ENCODE results near the gene TPRG1. TPM values are rescaled to one million over a fixed set of nuclear protein-coding genes. Genes with fewer than 3 reads are reported as not detected.
A peak's percentile ranks its signal among the peaks of the same experiment; 100 is the strongest.

TPRG1 gene
- total RNA-seq, 1 donor from 2014 or later: 0.94 TPM

DNA sequence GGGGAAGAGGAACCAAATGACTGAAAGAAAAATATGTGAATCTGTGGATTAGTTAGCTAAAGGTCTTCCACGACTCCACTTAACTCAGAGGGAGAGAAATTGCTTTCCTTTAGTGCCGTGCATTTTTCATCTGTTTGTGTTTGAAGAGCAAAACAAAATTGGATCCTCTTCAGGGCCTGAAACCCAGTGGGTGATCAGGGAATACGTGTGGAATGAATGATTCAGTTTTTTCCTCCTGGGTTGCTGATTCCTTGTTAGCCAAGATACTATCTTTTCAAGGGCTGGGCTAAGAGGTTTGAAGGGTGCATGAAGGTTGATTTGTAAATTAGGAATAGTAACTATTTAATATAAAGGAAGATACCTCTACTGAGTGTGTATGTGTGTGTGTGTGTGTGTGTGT, 61.0 kb downstream of the TPRG1 start:
- DNase-seq (ENCODE audit: low read depth): no peak

DNA sequence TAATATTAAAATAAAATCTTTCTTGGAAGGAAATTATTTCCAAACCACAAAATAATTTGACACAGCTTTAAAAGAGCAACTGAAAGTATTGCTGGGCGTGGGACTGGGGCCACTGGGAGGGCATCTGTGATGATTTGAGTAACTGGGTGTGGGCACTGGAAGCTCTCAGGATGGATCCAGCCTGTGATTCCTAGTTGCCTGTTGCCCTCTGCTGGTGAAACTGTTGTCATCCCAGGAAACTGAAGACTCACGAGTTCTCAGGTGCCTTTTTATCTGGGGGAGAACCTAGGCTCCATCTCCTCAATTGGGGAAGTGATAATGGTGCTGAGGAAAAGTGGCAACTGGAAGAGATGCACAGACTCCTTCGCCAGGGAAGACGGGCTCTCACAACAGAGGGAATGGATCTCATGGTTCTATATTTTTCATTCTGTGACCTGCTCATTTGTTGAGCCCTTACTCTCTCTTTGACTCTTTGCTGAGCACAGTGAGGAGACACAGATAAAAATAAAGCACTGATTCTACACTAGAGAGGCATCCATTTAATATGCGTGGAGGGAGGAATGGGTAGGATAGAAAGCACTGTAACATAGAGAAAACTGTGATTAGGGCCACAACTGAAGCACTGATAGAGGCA, 61.6 kb downstream of the TPRG1 start:
- peak; percentile 64 for DNase-seq (ENCODE audit: low read depth)

DNA sequence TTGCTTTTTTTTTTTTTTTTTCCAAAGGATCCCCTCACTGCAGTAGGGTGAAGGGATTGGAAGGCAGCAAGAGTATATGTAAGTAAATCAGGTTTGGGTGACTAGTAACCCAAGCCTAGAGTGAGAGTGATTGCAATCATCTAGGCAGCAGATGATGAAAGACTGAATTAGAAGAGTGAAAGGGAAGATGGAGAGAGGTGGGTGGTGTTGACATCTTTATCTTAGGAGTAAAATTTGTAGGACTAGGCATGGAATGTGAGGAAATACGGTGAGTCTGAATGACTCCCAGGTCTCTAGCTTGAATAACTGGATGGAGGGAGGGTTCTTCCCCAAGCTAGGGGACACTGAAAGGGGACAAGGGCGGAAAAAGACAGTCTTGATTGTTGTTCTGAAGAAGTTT, 63.4 kb downstream of the TPRG1 start:
- no peak for DNase-seq (ENCODE audit: low read depth)

DNA sequence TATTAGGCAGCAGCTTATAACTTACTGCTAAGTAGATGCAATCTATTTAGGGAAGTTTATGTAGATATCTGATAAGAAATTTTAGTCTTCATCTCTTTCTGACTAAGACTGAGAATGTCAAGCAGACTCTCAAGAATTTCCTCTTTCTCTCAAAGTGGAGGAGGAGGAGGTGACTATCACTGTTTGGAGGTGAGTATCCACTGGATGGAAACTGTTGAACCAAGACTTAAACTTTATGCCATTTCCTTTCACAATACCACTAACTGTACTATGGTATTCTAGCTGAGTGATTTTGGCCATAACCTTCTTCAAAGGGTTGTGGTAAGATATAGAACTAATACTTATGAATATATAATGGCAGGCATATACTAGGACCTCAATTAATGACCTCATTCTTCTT, 64.6 kb downstream of the TPRG1 start:
- peak; percentile 22 for DNase-seq (ENCODE audit: low read depth)

DNA sequence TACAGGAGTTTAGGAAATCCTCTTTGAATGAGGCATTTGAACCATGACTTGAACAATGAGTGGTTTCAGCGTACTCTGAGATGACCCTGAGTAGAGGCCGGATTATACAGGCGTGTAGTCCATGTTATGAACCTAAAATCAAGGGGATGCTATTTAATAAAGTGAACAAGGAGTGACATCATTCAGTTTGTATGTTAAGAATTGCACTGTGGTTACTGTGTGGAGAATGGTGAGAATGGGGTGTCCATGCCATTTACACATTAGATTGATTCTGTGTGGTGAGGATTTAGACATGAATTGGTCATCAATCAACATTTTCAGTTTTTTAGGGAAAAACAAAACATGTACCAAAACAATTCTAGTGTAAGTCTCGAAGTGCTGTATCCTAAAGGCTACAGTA, 65.8 kb downstream of the TPRG1 start:
- DNase-seq (ENCODE audit: low read depth): peak; percentile 44

DNA sequence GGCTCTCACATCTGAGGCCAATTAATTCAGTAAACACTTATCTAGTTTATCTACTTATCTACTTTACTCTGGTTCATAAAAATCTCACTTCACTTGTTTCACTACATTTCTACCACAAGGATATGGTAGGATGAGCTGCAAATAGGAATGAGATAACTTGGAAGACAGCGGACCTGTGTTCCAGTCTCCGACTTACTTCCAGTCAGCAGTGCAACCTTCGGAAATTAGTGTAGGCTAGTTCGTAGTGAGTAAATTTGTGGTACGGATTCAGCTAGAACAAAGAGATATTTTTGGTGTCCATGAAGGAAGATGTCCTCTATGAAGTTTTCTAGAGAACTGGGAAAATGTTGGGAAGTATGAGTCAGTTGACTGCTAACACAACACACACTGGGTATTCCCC, 66.3 kb downstream of the TPRG1 start:
- DNase-seq (ENCODE audit: low read depth): no peak

DNA sequence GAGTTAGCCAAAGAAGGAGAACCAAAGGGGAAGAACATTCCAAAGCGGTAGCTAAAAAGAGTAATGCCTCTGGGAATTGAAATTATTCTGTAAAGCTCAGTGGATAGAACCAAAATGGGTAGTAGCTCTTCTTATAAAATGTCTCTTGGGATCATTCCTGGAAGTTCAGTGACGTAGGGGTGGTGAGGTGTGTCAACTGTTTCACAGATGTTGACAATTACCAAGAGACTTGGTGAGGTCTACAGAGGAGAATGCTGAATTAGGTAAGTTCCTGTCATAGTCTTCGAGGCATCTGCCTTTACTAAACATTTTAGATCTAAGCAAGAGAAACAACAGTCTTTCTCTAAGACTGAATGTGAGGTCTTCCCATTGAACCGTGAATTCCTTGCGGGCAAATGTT, 67.8 kb downstream of the TPRG1 start:
- no peak for DNase-seq (ENCODE audit: low read depth)

DNA sequence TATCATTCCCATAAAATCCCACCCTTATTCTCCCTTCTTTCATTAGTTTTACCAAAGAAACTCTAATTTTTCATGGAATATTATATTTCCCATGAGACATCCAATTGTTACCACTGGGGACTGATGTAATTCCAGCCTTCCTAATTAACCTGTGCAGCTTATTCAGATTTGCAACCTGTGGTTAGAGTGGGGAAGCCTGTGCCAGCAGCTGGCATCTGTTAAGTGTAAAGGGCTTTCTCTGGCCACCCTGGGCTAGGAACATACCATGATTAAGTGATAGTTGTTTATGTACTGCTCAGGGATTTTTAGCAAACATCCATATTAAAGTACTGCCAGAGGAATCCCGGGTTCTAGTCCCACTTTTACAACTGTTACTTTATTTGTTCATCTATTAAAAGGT, 78.2 kb downstream of the TPRG1 start:
- DNase-seq (ENCODE audit: low read depth): no peak

DNA sequence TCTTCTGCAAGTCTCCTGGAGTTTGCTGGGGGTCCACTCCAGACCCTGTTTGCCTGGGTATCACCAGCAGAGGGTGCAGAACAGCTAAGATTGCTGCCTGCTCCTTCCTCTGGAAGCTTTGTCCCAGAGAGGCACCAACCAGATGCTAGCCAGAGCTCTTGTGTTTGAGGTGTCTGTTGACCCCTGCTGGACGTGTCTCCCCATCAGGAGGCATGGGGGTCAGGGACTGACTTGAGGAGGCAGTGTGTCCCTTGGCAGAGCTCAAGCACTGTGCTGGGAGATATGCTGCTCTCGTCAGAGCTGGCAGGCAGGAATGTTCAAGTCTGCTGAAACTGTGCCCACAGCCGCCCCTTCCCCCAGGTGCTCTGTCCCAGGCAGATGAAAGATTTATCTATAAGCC, 86.5 kb downstream of the TPRG1 start:
- DNase-seq (ENCODE audit: low read depth): no peak

DNA sequence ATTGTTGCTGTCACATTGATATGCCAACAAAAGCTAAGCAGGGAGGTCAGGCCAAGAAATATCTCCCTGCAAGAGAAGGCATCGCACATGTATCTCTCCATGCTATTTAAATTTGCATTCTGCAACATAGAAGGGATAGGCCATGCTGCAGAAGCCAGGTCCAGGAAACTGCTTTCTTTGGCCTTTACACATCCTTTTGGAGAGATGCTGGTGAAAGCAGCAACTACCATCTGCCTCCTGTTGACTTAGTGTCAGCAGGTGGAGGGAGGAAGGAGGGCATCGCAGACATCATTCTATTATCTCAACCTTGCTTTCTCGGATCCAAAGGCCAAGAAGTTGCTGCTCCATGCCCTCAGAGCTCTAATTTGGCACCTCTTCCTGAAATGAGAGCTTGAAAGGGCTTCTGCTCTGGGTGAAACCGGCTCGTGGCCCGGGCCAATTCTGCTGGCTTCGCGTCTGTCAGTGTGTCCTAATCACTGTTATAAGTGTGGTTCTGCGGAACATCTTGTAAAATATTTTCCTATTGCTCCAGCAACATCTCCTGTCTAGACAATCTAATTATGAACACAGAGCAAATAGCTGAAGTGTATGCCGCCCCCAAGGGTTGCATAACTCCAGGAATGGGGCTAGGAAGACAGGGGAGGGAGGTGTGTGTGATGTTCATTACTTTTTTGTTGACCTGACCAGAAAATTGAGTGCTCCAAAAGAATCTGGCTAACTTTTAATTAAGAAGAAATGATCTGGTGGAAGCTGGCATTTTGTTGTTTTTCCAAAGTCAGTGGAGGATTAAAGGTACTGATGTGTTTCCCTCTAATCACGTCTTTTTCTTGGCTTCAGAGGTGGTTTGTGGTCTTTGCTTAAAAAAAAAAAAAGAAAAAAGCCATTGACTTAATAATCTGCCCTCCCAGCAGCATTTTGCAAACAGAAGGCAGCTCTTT, 89.1 kb downstream of the TPRG1 start:
- peak; percentile 83 for DNase-seq (ENCODE audit: low read depth)

DNA sequence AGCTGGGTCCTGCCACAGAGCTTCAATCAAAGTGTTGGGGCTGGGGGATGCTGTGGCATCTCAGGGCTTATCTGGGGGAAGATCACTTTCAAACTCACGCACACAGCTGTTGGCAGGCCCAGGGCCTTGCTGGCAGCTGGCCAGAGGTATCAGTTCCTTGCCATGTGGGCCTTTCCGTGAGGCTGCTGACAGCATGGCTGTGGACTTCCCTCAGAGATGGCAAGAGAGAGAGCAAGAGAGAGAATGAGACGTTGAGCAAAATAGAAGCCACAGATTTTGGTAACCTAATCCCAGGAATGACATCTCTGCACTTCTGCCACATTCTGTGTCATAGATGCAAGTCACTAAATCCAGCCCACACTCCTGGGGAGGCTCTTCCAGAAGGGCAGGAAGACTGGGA, 91.0 kb downstream of the TPRG1 start:
- DNase-seq (ENCODE audit: low read depth): no peak

DNA sequence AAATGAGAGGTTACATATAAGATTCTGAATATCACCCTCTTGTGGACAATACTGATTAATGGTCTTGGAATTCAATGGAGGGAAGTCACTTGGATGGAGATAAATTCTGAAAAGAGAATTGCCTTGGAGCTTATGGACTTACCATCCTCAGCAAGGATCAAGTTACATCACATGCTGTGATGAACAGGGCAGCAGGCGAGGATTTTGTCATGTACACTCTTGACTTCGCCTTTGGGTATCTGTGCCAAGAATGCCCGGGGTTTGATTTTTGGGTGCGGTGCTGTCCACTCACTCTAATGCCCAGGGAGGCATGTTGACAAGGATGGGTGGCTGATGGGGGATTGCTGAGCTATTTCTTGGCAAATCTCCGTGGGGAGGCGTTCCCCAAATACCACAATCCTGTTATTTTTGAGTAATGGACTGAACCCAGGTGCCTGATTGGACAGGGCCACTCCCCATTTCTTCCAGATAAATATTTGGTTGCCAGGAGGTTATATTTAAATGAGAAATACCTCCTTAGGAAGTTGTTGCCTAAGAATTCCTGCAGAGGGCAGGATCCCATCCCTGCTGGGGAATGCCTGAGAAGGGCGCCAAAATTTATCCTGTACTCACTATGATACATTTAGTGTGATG, 96.3 kb downstream of the TPRG1 start:
- DNase-seq (ENCODE audit: low read depth): peak; percentile 70

DNA sequence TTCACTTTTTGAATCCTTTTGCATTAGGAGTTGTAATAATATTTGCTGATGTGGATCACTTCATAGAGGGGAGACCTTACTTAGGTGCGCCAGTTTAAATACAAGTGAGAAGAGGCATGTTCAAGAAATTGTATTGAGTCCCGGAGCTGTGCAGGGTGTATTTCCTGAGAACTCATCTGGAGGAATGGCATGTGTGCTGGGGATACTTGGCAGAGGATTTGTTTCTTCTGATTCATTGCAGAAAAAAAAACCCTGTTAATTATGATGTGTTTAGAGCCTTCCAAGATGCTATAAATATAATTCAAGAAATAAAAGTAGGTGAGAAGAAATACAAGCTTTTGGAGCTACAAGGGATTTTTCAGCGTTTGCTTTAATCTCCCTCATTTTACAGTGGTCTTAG, 97.6 kb downstream of the TPRG1 start:
- no peak for DNase-seq (ENCODE audit: low read depth)

DNA sequence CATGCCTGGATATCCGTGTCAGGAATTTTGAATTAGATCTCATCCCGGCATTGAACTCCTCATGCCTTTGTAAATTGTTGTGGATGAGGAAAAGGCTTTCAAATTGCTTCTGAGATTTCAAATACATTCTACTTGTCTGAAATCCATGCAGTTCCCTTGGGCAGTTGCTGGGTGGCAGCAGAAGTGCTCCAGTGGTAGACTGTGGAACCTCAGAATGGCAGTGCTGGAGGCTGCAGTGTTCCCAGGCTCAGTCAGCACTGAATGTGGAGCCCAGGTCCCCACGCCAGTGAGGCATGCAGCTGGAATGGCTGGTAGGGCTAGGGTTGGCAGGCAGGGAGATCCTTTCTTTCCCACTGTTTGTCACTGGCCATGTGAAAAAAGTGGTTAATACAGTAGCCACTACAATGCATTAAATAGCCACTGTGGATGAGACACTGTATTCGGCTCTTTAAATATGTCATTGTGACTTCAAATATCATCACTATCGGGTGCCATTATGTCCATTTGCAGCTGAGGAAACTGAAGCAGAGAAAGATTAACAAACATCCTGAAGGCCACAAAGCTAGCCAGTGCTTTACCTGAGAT, 98.6 kb downstream of the TPRG1 start:
- peak; percentile 88 for DNase-seq (ENCODE audit: low read depth)

DNA sequence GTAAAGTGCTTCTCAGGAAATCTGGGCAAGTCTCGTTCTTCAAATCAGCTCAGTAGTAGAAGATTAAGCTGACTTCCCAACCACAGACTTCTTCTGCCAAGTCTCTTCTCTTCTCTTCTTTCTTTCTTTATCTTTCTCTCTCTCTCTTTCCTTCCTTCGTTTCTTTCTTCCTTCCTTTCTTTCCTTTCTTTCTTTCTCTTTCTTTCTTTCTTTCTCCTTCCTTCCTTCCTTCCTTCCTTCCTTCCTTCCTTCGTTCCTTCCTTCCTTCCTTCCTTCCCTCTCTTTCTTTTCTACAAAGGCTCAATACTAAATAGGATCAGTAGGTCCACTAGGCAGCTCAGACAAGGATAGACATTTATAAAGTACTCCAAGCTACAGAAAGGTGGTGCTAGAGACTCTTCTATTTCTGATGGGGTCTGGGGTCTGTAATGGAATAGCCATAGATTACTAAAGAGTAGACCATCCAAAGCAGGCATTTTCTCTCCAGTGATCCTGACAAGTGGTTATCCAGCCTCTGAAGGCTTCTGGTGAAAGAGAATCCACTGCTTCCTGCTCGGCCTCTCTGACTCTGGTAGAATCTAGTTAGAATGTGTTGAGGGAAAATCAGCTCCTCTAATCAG, 100.8 kb downstream of the TPRG1 start:
- DNase-seq (ENCODE audit: low read depth): no peak

DNA sequence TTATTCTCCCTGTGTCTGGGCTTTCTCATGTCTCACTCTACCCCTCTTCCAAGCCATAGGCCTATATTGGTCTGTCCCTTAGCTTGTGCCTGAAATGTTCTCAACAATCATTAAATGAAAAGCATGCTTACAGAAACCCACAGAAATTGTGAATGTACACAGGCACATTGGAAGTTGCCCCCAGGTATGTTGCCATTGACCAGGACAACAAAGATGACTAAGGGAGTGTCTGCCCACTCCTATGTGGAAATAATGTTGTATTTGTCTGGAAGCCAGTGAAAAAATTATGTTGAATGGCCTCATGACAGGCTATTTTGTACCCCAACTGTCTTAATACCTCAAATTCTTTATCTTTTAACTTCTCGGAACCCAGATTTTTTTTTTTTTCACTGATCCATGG, 102.0 kb downstream of the TPRG1 start:
- peak; percentile 80 for DNase-seq (ENCODE audit: low read depth)

DNA sequence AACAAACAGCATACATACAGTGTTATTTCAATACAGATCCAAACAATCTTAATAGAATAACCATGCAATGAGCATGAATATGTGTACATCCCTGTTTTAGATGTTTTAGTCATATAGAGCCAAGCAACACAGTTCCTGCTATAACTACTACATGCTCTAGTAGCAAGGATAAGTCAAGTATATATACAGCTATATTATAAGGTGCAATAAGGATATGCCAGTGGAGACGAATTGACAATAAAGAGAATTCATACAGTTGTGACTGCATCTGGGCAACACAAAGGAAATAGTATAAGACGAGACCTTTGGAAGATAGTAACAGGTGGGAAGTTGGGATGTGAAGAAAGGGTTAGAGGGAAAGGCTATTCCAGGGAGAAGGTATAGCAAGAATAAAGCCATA, 103.4 kb downstream of the TPRG1 start:
- no peak for DNase-seq (ENCODE audit: low read depth)

DNA sequence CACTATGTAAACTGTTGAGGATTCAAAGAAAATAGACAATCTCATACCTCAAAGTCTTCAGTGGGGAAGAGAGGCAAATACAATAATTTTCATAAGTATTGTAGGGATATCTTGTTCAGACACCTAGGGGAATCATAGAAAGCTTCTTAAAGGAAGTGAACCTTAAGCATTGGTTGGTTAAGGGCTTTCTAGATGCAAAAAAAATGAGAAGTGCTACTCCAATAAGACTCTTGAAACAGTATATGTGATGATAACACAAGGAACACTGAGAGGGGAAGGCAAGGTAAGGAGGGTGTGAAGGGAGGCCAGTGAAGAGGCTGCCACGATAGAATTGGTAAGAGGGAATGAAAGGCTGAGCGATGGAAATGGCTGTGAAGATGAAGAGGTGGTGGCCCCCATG, 104.1 kb downstream of the TPRG1 start:
- DNase-seq (ENCODE audit: low read depth): no peak

DNA sequence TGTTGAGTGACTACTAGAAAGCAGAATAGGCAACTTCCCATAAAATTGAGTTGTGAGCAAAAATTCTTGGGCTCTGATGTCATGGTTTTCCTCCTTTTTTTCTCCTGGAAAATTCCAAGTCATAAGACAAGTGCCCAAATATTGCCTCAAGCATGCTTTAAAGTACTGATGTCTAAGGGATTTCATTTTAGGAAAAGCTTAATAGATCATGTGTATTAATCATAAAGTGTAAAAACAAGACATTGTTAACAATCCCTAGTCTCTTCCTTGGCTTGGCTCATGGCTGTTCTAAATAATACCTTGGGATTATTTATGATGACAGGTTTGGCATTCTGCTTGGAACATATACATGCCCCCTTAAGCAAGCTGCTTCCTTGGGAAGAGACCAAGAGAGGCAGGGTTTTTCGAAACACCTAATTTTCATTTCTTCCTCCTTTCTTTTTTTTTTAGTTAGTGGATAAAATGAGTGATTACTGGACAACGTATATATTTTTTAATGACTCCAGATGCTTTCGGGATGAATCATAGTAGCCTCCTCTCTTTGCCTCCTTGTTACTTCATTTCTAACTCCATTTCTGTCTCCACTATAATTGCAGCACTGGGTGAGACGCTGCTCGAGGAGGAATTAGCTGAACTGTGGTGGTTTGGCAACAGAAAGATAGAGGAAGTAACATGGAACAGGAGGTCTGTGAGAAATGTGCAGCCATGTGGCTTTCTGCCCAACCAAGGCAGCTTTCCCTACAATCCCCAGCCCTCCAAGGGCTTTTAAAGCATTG, 104.9 kb downstream of the TPRG1 start:
- DNase-seq (ENCODE audit: low read depth): peak; percentile 44

DNA sequence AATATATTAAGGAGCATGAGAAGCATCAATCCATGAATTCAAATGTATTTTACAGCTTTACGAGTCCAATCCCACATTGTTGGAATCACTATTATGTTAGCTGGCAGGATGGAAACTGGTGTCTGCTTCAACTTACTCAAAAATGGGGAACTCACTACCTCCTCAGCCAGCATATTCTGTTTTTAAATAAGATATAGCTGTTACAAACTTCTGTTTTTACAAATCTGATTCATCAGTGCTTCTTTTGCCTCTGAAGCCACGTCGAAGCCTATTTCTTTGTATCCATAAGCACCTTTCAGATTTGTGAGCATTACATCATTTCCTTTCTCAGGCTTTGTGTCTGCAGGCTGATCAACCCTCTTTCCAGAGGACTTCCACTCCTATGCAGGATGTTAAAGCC, 105.9 kb downstream of the TPRG1 start:
- DNase-seq (ENCODE audit: low read depth): no peak

DNA sequence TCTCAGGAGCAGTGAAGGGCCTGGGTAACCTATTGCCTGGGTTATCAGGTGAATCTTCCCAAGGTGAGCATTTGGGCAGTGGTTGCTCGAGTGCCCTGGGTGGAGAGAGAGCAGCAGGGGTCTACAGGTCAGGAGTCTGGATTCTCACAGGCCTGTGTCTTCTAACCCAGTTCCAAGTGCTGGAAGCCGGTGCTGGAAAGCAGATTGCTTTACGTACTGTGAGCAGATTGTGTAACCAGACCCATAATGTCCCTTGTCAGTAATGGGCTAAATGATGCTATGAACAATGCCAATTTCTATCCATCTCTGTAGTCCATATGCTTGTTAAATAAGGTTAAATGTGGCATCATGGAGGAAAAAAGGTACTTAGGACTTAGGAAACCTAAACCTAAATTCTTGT, 106.5 kb downstream of the TPRG1 start:
- no peak for DNase-seq (ENCODE audit: low read depth)
